ENCODE data around the gene PCDHB2.
"Not testable (repeated sequence)": the region's sequence is repeated elsewhere in the genome, so short reads cannot be mapped to it uniquely, and the experiment has no call there.

PCDHB2 gene

GRCh38 chr5:141094481-141095262, at the start of gene PCDHB2:
Gene PCDHB2, plus strand, starts transcription at chr5:141094615. Its CDS starts 176 bp downstream, at chr5:141094791.
- no peak within 1 kb of the TSS for H3K27ac Mint-ChIP-seq
- H3K4me3 Mint-ChIP-seq, result no peak within 1 kb of the TSS
- peaks cover 50% of the 10 kb centered on the region for H3K27me3 Mint-ChIP-seq
- peaks cover 28% of the 10 kb centered on the region for H3K9me3 Mint-ChIP-seq
- H3K4me1 Mint-ChIP-seq (ENCODE audit: low read depth), result no peaks in the 10 kb centered on the region
- peaks cover 7% of the 10 kb centered on the region for H3K36me3 Mint-ChIP-seq (ENCODE audit: low read depth)
- DNase-seq, result no peak

DNA sequence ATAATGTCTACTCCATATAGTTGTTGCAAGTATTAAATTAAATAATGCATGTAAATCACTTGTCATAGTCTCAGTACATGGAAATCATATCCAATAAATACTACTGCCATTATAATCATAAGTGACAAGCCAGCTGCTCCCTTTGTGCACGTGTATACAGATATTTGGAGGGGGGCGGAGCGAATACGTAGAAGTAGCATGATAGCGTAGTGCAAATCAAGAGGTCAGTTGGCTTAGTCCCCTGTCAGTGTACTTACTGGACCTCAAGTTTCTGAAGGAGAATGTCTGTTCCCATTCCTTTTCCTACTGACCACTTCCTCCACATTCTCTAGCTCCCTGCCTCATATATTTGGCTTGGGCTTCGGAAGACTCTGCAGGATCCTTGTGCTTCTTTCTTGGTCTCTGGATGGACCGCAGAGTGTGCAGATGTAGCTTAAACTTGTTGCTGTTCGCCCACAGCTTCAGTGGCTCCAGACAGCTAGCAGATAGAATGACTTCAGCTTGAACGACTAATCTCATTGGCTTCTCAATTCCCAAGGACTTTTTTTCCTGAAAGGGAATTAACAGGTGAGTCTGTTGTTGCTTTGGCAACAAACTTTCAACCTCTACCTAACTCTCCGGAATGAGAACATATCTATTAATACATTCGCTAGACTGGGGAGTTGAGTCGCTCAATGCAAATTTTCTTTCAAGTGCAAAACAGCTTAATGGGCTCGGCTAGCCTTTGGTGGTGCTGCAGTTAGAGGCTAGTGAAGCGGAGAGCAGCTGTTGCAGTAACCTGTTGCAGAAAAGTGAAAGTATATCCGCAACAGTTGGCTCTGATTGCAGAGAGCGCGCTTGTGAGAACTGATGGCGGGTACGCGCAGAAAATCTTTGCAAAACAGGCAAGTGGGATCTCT, 43.5 kb upstream of the PCDHB2 start, which contains the start of gene PCDHB1:
Gene PCDHB1 (plus strand): TSS at position 753 of the 899 bp plus-strand sequence. CDS start 97 bp downstream, at position 850.
- Mint-ChIP-seq H3K9me3 (peaks cover 8% of the 10 kb centered on the region), H3K27me3 (peaks cover 60% of the 10 kb centered on the region), H3K36me3 (ENCODE audit: low read depth) (no peaks in the 10 kb centered on the region), H3K4me1 (ENCODE audit: low read depth) (peaks cover 3% of the 10 kb centered on the region), H3K4me3 (peak within 1 kb of the TSS; percentile 41), H3K27ac (no peak within 1 kb of the TSS)
- no peak for DNase-seq

DNA sequence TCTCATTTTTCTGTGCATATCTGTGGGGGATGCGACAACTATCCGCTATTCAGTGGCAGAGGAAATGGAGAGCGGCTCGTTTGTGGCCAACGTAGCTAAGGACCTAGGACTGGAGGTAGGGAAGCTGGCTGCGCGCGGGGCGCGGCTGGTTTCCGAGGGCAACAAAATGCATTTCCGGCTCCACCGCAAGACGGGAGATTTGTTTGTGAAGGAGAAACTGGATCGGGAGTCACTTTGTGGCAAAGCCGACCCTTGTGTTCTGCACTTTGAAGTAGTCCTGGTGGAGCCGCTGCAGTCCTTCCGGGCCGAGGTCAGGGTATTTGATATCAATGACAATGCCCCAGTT, 42.9 kb upstream of the PCDHB2 start:
- no peak overlapping the region for H3K27ac Mint-ChIP-seq
- peaks cover 3% of the 10 kb centered on the region for H3K4me1 Mint-ChIP-seq (ENCODE audit: low read depth)
- peaks cover 5% of the 10 kb centered on the region for H3K9me3 Mint-ChIP-seq
- peak overlapping the region; percentile 41 for H3K4me3 Mint-ChIP-seq
- DNase-seq, result no peak
- H3K27me3 Mint-ChIP-seq, result peaks cover 57% of the 10 kb centered on the region
- H3K36me3 Mint-ChIP-seq (ENCODE audit: low read depth), result no peaks in the 10 kb centered on the region

- H3K4me3 Mint-ChIP-seq, result peak overlapping the region; percentile 18
- H3K36me3 Mint-ChIP-seq (ENCODE audit: low read depth), result peaks cover 2% of the 10 kb centered on the region
- H3K27me3 Mint-ChIP-seq, result peaks cover 37% of the 10 kb centered on the region
- peaks cover 13% of the 10 kb centered on the region for H3K9me3 Mint-ChIP-seq
- H3K4me1 Mint-ChIP-seq (ENCODE audit: low read depth), result no peaks in the 10 kb centered on the region
- H3K27ac Mint-ChIP-seq, result no peak overlapping the region
- no peak for DNase-seq
These were observed 16.6 kb upstream of the PCDHB2 start for GRCh38 chr5:141077826-141078225.

GRCh38 chr5:141082228-141082627, 12.2 kb upstream of the PCDHB2 start:
- no peak overlapping the region for H3K27ac Mint-ChIP-seq
- peaks cover 6% of the 10 kb centered on the region for H3K4me1 Mint-ChIP-seq (ENCODE audit: low read depth)

DNA sequence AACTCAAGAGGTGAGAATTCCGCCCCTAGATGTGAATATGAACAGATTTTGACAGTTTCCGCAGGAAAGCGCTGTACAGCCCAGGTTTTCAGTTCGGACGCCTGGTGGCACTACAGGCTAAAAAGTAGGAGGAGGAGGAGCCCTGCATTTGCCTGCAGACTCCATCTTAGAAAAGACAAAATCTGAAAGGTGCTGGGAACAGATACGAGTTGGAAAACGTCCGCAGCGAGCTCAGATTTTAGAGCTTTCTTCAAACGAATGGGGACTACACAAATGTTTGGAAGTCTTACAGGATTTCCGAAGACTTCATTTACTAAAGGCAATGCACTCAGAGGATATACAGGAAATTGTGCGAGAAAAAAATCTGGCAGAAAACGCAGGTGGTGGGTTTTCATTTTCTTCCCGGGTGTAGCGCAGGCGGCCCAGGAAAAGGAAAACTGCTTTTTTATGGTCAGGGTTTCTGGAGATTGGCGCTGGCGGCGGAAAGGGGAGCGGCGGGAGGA, 9.9 kb upstream of the PCDHB2 start:
- DNase-seq, result peak; percentile 37
- Mint-ChIP-seq H3K27me3 (peaks cover 44% of the 10 kb centered on the region), H3K4me3 (peak overlapping the region; percentile 78), H3K36me3 (ENCODE audit: low read depth) (no peaks in the 10 kb centered on the region), H3K27ac (no peak overlapping the region), H3K9me3 (peaks cover 5% of the 10 kb centered on the region), H3K4me1 (ENCODE audit: low read depth) (peaks cover 6% of the 10 kb centered on the region)

More at GRCh38 chr5:141082228-141082627, 12.2 kb upstream of the PCDHB2 start:
- Mint-ChIP-seq H3K4me3 (no peak overlapping the region), H3K27me3 (peaks cover 46% of the 10 kb centered on the region), H3K9me3 (peaks cover 12% of the 10 kb centered on the region), H3K36me3 (ENCODE audit: low read depth) (peaks cover 2% of the 10 kb centered on the region)
- no peak for DNase-seq

DNA sequence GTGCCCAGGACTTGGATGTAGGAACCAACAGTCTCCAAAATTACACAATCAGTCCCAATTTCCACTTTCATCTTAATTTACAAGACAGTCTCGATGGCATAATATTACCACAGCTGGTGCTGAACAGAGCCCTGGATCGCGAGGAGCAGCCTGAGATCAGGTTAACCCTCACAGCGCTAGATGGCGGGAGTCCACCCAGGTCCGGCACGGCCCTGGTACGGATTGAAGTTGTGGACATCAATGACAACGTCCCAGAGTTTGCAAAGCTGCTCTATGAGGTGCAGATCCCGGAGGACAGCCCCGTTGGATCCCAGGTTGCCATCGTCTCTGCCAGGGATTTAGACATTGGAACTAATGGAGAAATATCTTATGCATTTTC, 837 bp downstream of the PCDHB2 start:
- no peak overlapping the region for H3K4me3 Mint-ChIP-seq

GRCh38 chr5:141096181-141096580, 1.8 kb downstream of the PCDHB2 start:
- H3K27ac Mint-ChIP-seq; DNase-seq; H3K36me3 Mint-ChIP-seq (ENCODE audit: low read depth); H3K4me3 Mint-ChIP-seq; H3K4me1 Mint-ChIP-seq (ENCODE audit: low read depth): not testable (repeated sequence)
- Mint-ChIP-seq H3K27me3 (peaks cover 60% of the 10 kb centered on the region), H3K9me3 (peaks cover 41% of the 10 kb centered on the region)

More for the DNA sequence above, 837 bp downstream of the PCDHB2 start:
- H3K4me1 Mint-ChIP-seq (ENCODE audit: low read depth), result no peaks in the 10 kb centered on the region
- H3K27me3 Mint-ChIP-seq, result peaks cover 55% of the 10 kb centered on the region
- no peak for DNase-seq
- peaks cover 7% of the 10 kb centered on the region for H3K36me3 Mint-ChIP-seq (ENCODE audit: low read depth)
- H3K9me3 Mint-ChIP-seq, result peaks cover 33% of the 10 kb centered on the region
- no peak overlapping the region for H3K27ac Mint-ChIP-seq

DNA sequence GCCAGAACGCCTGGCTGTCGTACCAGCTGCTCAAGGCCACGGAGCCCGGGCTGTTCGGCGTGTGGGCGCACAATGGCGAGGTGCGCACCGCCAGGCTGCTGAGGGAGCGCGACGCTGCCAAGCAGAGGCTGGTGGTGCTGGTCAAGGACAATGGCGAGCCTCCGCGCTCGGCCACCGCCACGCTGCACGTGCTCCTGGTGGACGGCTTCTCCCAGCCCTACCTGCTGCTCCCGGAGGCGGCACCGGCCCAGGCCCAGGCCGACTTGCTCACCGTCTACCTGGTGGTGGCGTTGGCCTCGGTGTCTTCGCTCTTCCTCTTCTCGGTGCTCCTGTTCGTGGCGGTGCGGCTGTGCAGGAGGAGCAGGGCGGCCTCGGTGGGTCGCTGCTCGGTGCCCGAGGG, 2.2 kb downstream of the PCDHB2 start:
- Mint-ChIP-seq H3K36me3 (ENCODE audit: low read depth) (peaks cover 10% of the 10 kb centered on the region), H3K9me3 (peaks cover 45% of the 10 kb centered on the region), H3K27me3 (peaks cover 64% of the 10 kb centered on the region)
- H3K4me1 Mint-ChIP-seq (ENCODE audit: low read depth); H3K27ac Mint-ChIP-seq; DNase-seq; H3K4me3 Mint-ChIP-seq: not testable (repeated sequence)

- peaks cover 56% of the 10 kb centered on the region for H3K27me3 Mint-ChIP-seq
- H3K36me3 Mint-ChIP-seq (ENCODE audit: low read depth), result peaks cover 11% of the 10 kb centered on the region
- no peak within 1 kb of the TSS for H3K27ac Mint-ChIP-seq
These were observed 5.9 kb downstream of the PCDHB2 start, which contains the start of gene PCDHB3 for GRCh38 chr5:141100243-141100805. Gene PCDHB3, plus strand, starts transcription at chr5:141100473. Its CDS starts 177 bp downstream, at chr5:141100650.

GRCh38 chr5:141101059-141101458, 6.6 kb downstream of the PCDHB2 start:
- Mint-ChIP-seq H3K4me3 (no peak overlapping the region), H3K4me1 (ENCODE audit: low read depth) (no peaks in the 10 kb centered on the region), H3K27ac (no peak overlapping the region), H3K9me3 (peaks cover 30% of the 10 kb centered on the region), H3K36me3 (ENCODE audit: low read depth) (peaks cover 6% of the 10 kb centered on the region), H3K27me3 (peaks cover 49% of the 10 kb centered on the region)
- DNase-seq, result no peak

More at GRCh38 chr5:141100243-141100805, 5.9 kb downstream of the PCDHB2 start, which contains the start of gene PCDHB3:
- no peak for DNase-seq
- H3K4me3 Mint-ChIP-seq, result no peak within 1 kb of the TSS
- no peaks in the 10 kb centered on the region for H3K4me1 Mint-ChIP-seq (ENCODE audit: low read depth)
- peaks cover 35% of the 10 kb centered on the region for H3K9me3 Mint-ChIP-seq

GRCh38 chr5:141102070-141102469, 7.7 kb downstream of the PCDHB2 start:
- H3K27ac Mint-ChIP-seq; DNase-seq; H3K4me1 Mint-ChIP-seq (ENCODE audit: low read depth); H3K36me3 Mint-ChIP-seq (ENCODE audit: low read depth); H3K4me3 Mint-ChIP-seq: not testable (repeated sequence)
- Mint-ChIP-seq H3K27me3 (peaks cover 45% of the 10 kb centered on the region), H3K9me3 (peaks cover 30% of the 10 kb centered on the region)

- not testable (repeated sequence) for H3K4me3 Mint-ChIP-seq; H3K4me1 Mint-ChIP-seq (ENCODE audit: low read depth)
- H3K27me3 Mint-ChIP-seq, result peaks cover 44% of the 10 kb centered on the region
These were observed 8.1 kb downstream of the PCDHB2 start for GRCh38 chr5:141102471-141102870.

DNA sequence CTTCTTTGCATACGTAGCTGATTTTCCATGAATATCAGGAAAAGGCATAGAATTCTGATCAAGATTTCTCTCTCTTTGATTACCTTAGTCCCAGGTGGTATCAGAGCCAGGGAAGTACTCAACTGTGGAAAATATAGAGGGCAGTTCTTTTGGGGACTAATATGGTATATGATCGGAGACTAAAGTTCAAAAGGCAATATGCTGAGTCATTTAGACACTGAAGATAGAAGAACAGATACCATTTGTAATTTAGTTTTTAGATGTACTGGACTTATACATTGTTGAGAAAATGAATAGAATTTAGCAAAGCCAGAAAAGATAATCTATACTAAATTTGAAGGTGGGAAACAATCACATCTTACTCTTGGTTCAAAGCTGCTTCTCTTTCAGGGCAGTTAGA, 10.9 kb downstream of the PCDHB2 start:
- Mint-ChIP-seq H3K27ac (no peak overlapping the region), H3K36me3 (ENCODE audit: low read depth) (peaks cover 6% of the 10 kb centered on the region), H3K9me3 (peaks cover 24% of the 10 kb centered on the region), H3K27me3 (peaks cover 31% of the 10 kb centered on the region), H3K4me1 (ENCODE audit: low read depth) (no peaks in the 10 kb centered on the region), H3K4me3 (no peak overlapping the region)
- no peak for DNase-seq

More at GRCh38 chr5:141102471-141102870, 8.1 kb downstream of the PCDHB2 start:
- DNase-seq; H3K36me3 Mint-ChIP-seq (ENCODE audit: low read depth); H3K27ac Mint-ChIP-seq: not testable (repeated sequence)
- peaks cover 31% of the 10 kb centered on the region for H3K9me3 Mint-ChIP-seq
